K562 (cell line): Measurements from ENCODE around the gene CFAP92. TPM values are rescaled to one million over a fixed set of nuclear protein-coding genes. Genes with fewer than 3 reads are reported as not detected.

Experiments used
- ATAC-seq: fragments of 200-7000 bp; cut with Tn5 transposase; 3 replicates; pipeline ENCODE4 v1.9.1; 2020; ENCODE audit warnings: moderate library complexity
- BruUV-seq: library from RNA; stranded (reverse); fragments of 400-500 nt; replicated peaks from 2 replicates; lab custom pipeline; 2021; lab: Mats Ljungman, UMichigan
- CTCF ChIA-PET: fragments of 300-600 bp; formaldehyde crosslinking; extraction: SDS; loops from one replicate; lab custom pipeline; 2021; ENCODE audit warnings: low intra/inter-chr PET ratio; lab: Yijun Ruan, JAX
- POLR2A ChIA-PET: fragments of 300-600, 350-650 bp; sonication (Branson Sonifier 250); formaldehyde crosslinking; extraction: SDS; loops from one replicate; lab custom pipeline; 2021; ENCODE audit warnings: antibody characterized with exemption, inconsistent platforms; lab: Yijun Ruan, JAX
- DNase-seq, 4 experiments: peaks; one replicate each; pipeline versions ENCODE4 v3.0.0 to v3.0.0-alpha.2; 2011 to 2018; ENCODE audit warnings: low spot score in 3 of 4, mixed read lengths in 3 of 4; ENCODE audit errors: extremely low read depth in 1 of 4
- FAIRE-seq: peaks from 2 replicates; lab custom pipeline; 2011; peaks lifted over from hg19 to GRCh38; lab: Jason Lieb, UNC
- H2AFZ ChIP-seq: 2 replicates; pipeline ENCODE4 v1.6.0; 2011; ENCODE audit warnings: low read depth, low read length, control low read depth, inconsistent platforms
- H3K27ac ChIP-seq: fragments of 200-600 bp; 3 replicates; pipeline ENCODE4 v1.8.0; 2011; ENCODE audit warnings: low read depth, mild to moderate bottlenecking, control low read depth, inconsistent platforms, low read length, moderate library complexity, mixed read lengths; ENCODE audit errors: extremely low read depth
- H3K27me3 ChIP-seq, 2 experiments: fragments of 300-600 bp in 1 of 2; 2 replicates in 1 of 2; 3 replicates in 1 of 2; pipeline versions ENCODE4 v1.6.0 to v1.8.0; 2011; ENCODE audit warnings: inconsistent platforms in 2 of 2, low read length in 2 of 2, mild to moderate bottlenecking in 1 of 2, mixed read lengths in 1 of 2, moderate library complexity in 1 of 2; ENCODE audit not compliant: control insufficient read depth in 2 of 2, insufficient read depth in 2 of 2
- H3K36me3 ChIP-seq: fragments of 300-600 bp; 3 replicates; pipeline ENCODE4 v1.8.0; 2011; ENCODE audit warnings: mild to moderate bottlenecking, low read length, inconsistent platforms; ENCODE audit not compliant: control insufficient read depth, insufficient read depth
- H3K4me1 ChIP-seq, 2 experiments: fragments of 200-600 bp in 1 of 2; replicated peaks in 1 of 2; 2 replicates in 1 of 2; 3 replicates in 1 of 2; pipeline versions ENCODE4 v1.5.1 to v1.8.0; 2011; ENCODE audit warnings: inconsistent platforms in 2 of 2, low read length in 2 of 2, mild to moderate bottlenecking in 1 of 2, mixed read lengths in 1 of 2, moderate library complexity in 1 of 2; ENCODE audit not compliant: control insufficient read depth in 2 of 2, insufficient read depth in 2 of 2
- H3K4me2 ChIP-seq: 2 replicates; pipeline ENCODE4 v1.6.1; 2011; ENCODE audit warnings: low read length, control low read depth, inconsistent platforms, mixed read lengths; ENCODE audit not compliant: insufficient read depth
- H3K4me3 ChIP-seq: fragments of 200-600 bp; sonication (generic), shearing (Covaris generic); 2 replicates; pipeline ENCODE4 v1.5.1; 2016; ENCODE audit warnings: control low read depth, inconsistent platforms
- H3K79me2 ChIP-seq: fragments of 200-600 bp; 3 replicates; pipeline ENCODE4 v1.8.0; 2011; ENCODE audit warnings: low read length, inconsistent platforms; ENCODE audit not compliant: control insufficient read depth, insufficient read depth
- H3K9ac ChIP-seq, 2 experiments: 2 replicates each; pipeline versions ENCODE4 v1.6.0 to v1.6.1; 2011; ENCODE audit warnings: low read depth in 2 of 2, low read length in 2 of 2, control low read depth in 1 of 2, inconsistent platforms in 1 of 2, mild to moderate bottlenecking in 1 of 2, mixed read lengths in 1 of 2; ENCODE audit not compliant: insufficient read depth in 1 of 2
- H3K9me1 ChIP-seq: one replicate; pipeline ENCODE4 v1.6.0; 2011; ENCODE audit warnings: inconsistent platforms, mild to moderate bottlenecking, low read length, moderate library complexity; ENCODE audit not compliant: control insufficient read depth, insufficient read depth
- H3K9me3 ChIP-seq: replicated peaks from 2 replicates; pipeline ENCODE4 v1.5.1; 2011; ENCODE audit warnings: low read depth, low read length, inconsistent platforms; ENCODE audit not compliant: control insufficient read depth, insufficient read depth
- H4K20me1 ChIP-seq: replicated peaks from 2 replicates; pipeline ENCODE4 v1.6.1; 2011; ENCODE audit warnings: low read length, inconsistent platforms, mixed read lengths; ENCODE audit not compliant: control insufficient read depth, insufficient read depth
- GATAD2B ChIP-seq: fragments of 450-650 bp; IDR thresholded peaks from 2 replicates; pipeline ENCODE4 v1.6.1; 2017; ENCODE audit warnings: mild to moderate bottlenecking, borderline replicate concordance
- LCOR ChIP-seq: sonication (generic); formaldehyde crosslinking; IDR thresholded peaks from 2 replicates; pipeline ENCODE4 v1.8.0; 2022; ENCODE audit warnings: mild to moderate bottlenecking, missing genetic modification reagents
- MAFF ChIP-seq: IDR thresholded peaks from 2 replicates; pipeline ENCODE4 v1.6.1; 2012; ENCODE audit warnings: low read length, improper control_type of control experiment
- RCOR1 ChIP-seq, 2 experiments: IDR thresholded peaks; 2 replicates each; pipeline ENCODE4 v1.6.1; 2012; ENCODE audit warnings: low read depth in 2 of 2, low read length in 2 of 2, borderline replicate concordance in 1 of 2, improper control_type of control experiment in 1 of 2
- ZBTB7A ChIP-seq: IDR thresholded peaks from 2 replicates; pipeline ENCODE4 v1.6.1; 2011; ENCODE audit warnings: low read depth, mild to moderate bottlenecking, low read length, moderate library complexity, borderline replicate concordance; ENCODE audit not compliant: control insufficient read depth
- ZNF165 ChIP-seq: fragments of 250-450 bp; sonication (Bioruptor Pico); IDR thresholded peaks from 2 replicates; pipeline ENCODE4 v1.4.0; 2020; ENCODE audit warnings: borderline replicate concordance
- ZNF507 ChIP-seq: conservative IDR thresholded peaks from 2 replicates; pipeline ENCODE4 v1.6.1; 2017; ENCODE audit warnings: missing genetic modification characterization, missing compliant biosample characterization
- ZNF592 ChIP-seq: fragments of 450-650 bp; IDR thresholded peaks from 2 replicates; pipeline ENCODE4 v1.6.1; 2017; ENCODE audit warnings: antibody characterized with exemption, mild to moderate bottlenecking
- WGBS: fragments of 100-300 bp; shearing (Covaris generic); methylation state at CpG from one replicate; pipeline ENCODE4 v1.1.6; 2016; ENCODE audit warnings: low coverage, mixed read lengths; ENCODE audit not compliant: insufficient coverage; ENCODE audit errors: missing lambda C conversion rate; 5-methylcytosine and 5-hydroxymethylcytosine counted together
- in situ Hi-C: fragments of 300-500 bp; cut with MboI; formaldehyde crosslinking; loops from 4 replicates; pipeline ENCODE4 v1.15.0; 2018; ENCODE audit warnings: inconsistent platforms, mixed read lengths
- intact Hi-C: fragments of 100-400 bp; cut with micrococcal nuclease; formaldehyde crosslinking; loops from 2 replicates; pipeline ENCODE4 v1.14.2; 2022
- polyA plus RNA-seq, 8 experiments: library from polyadenylated mRNA; depleted of rRNA in 4 of 8; stranded (reverse) in 5 of 8; unstranded in 3 of 8; fragments of >200 nt; fragmentation: Nextera tagmentation in 2 of 8; fragmentation: Illumina TruSeq in 1 of 8; extraction: Ambion mirVana in 2 of 8; extraction: Trizol in 1 of 8; gene quantifications; 2 replicates each; pipeline versions ENCODE4 v1.2.1 to v1.2.3, GENCODE V29; 2011 to 2014; ENCODE audit warnings: inconsistent platforms in 1 of 8, missing spikeins in 1 of 8
- total RNA-seq, 7 experiments: library from RNA; depleted of rRNA in 6 of 7; stranded (reverse); fragments of >200 nt in 6 of 7; fragmentation: Illumina TruSeq in 2 of 7; extraction: Trizol in 2 of 7; gene quantifications; 2 replicates each; pipeline versions ENCODE4 v1.2.1 to v1.2.3, GENCODE V29; 2011 to 2021; ENCODE audit warnings: low replicate concordance in 1 of 7

CFAP92 gene
- total and polyA plus RNA-seq, 9 of the 15 experiments (the other 6 are each of a cell fraction or from before 2014, with no cell fraction given), result 0.06 to 0.62 (median 0.36) TPM

GRCh38 chr3:128935922-128936321, 58.0 kb downstream of the CFAP92 start:
- H3K9me3 ChIP-seq, result no peaks in the 10 kb centered on the region
- H4K20me1 ChIP-seq, result no peaks in the 10 kb centered on the region
- no TSS peak for BruUV-seq
- peaks cover 10 to 47% of the 10 kb centered on the region in 2 experiments; a peak in 4 of 5 replicates for H3K27me3 ChIP-seq
- intact Hi-C loops, result no loop called here
- ATAC-seq, result no peak
- WGBS, result 0% methylated on average over 2 of the region's 2 CpGs
- H3K79me2 ChIP-seq, result no peaks in the 10 kb centered on the region
- no peak for DNase-seq
- H3K4me2 ChIP-seq, result no peak overlapping the region
- TF ChIP-seq ZNF507 (tag) (no peak), MAFF (no peak), GATAD2B (no peak), RCOR1 (IDR thresholded peaks at IDR 0.05; ENCODE audit: borderline replicate concordance in 1 of 2, low read depth in 2 of 2, low read length in 2 of 2) (no peak), ZNF165 (CRISPR knock-in tag) (no peak), ZBTB7A (no peak), ZNF592 (no peak), LCOR (CRISPR knock-in tag) (no peak)
- TF ChIP-seq, all 486 proteins: peak for 0
- no peak for FAIRE-seq
- no peak overlapping the region for H3K4me3 ChIP-seq
- no peak overlapping the region for H3K9ac ChIP-seq
- H3K27ac ChIP-seq, result no peak overlapping the region
- H3K9me1 ChIP-seq, result no peaks in the 10 kb centered on the region
- in situ Hi-C loops, result no loop called here
- H2AFZ ChIP-seq, result no peak overlapping the region
- H3K36me3 ChIP-seq, result no peaks in the 10 kb centered on the region
- peaks cover 0 to 4% of the 10 kb centered on the region in 2 experiments; a peak in 2 of 5 replicates for H3K4me1 ChIP-seq
- POLR2A ChIA-PET, result no interaction called here
- CTCF ChIA-PET, result no interaction called here
